Activated CD8-positive, alpha-beta T cell treated with anti-CD3 and anti-CD28 coated beads for 36 hours (primary cell): ENCODE results near the gene TCF7L2. TPM values are rescaled to one million over a fixed set of nuclear protein-coding genes. Genes with fewer than 3 reads are reported as not detected.

Source experiments
- ATAC-seq: fragments of 200-7000 bp; cut with Tn5 transposase; one replicate; pipeline ENCODE4 v1.10.0; 2021; ENCODE audit warnings: mild to moderate bottlenecking, moderate library complexity
- CTCF ChIA-PET: fragments of 350-600 bp; sonication (Branson Sonifier 250); formaldehyde crosslinking; loops from one replicate; lab custom pipeline; 2021; ENCODE audit warnings: antibody characterized with exemption; lab: Charles Lee
- POLR2A ChIA-PET: fragments of 350-600 bp; sonication (Branson Sonifier 250); formaldehyde crosslinking; loops from one replicate; lab custom pipeline; 2021; ENCODE audit warnings: antibody characterized with exemption; lab: Charles Lee
- DNase-seq: peaks from one replicate; pipeline ENCODE4 v3.0.0-alpha.2; 2020
- H3K27ac Mint-ChIP-seq: one replicate; pipeline ENCODE4 v1.8.0; 2021; ENCODE audit warnings: mild to moderate bottlenecking, mixed read lengths
- H3K27me3 Mint-ChIP-seq: one replicate; pipeline ENCODE4 v1.8.0; 2021; ENCODE audit warnings: mixed read lengths
- H3K36me3 Mint-ChIP-seq: one replicate; pipeline ENCODE4 v1.8.0; 2021; ENCODE audit warnings: low read depth, mixed read lengths
- H3K4me1 Mint-ChIP-seq: one replicate; pipeline ENCODE4 v1.8.0; 2021; ENCODE audit warnings: low read depth, mixed read lengths
- H3K4me3 Mint-ChIP-seq: one replicate; pipeline ENCODE4 v1.8.0; 2021; ENCODE audit warnings: mild to moderate bottlenecking, moderate library complexity, mixed read lengths
- H3K9me3 Mint-ChIP-seq: one replicate; pipeline ENCODE4 v1.8.0; 2021; ENCODE audit warnings: mixed read lengths
- CTCF ChIP-seq: fragments of 200-600 bp; IDR thresholded peaks from one replicate; pipeline ENCODE4 v1.8.0; 2022; ENCODE audit warnings: antibody characterized with exemption, mild to moderate bottlenecking
- intact Hi-C: fragments of 100-400 bp; cut with micrococcal nuclease; formaldehyde crosslinking; loops from one replicate; pipeline ENCODE4 v1.10.0; 2022
- total RNA-seq, 2 experiments: library from RNA; stranded (reverse); gene quantifications; one replicate each; pipeline ENCODE4 v1.2.3, GENCODE V29; 2021

TCF7L2 gene
- total RNA-seq, 2 experiments from 2014 or later, result 1.5 to 1.6 TPM

GRCh38 chr10:113127261-113127900 is 177.3 kb downstream of the TCF7L2 start:
- H3K4me1 Mint-ChIP-seq, result peaks cover 4% of the 10 kb centered on the region
- H3K4me3 Mint-ChIP-seq, result no peak overlapping the region
- POLR2A ChIA-PET, result interaction anchor here (0.9 kb wide), 1 partner anchor 8 kb away, joined by 3 read pairs; no protein-coding TSS in a partner anchor
- no peak for ATAC-seq
- no peak overlapping the region for H3K27ac Mint-ChIP-seq
- CTCF ChIA-PET, result interaction anchor here (0.6 to 1.3 kb wide), 10 partner anchors 9 to 636 kb away, joined by 3 read pairs; no protein-coding TSS in a partner anchor
- no peaks in the 10 kb centered on the region for H3K36me3 Mint-ChIP-seq
- no peak for TF ChIP-seq CTCF
- peaks cover 31% of the 10 kb centered on the region for H3K27me3 Mint-ChIP-seq
- H3K9me3 Mint-ChIP-seq, result no peaks in the 10 kb centered on the region
- DNase-seq, result no peak
- intact Hi-C loops, result no loop called here

DNA sequence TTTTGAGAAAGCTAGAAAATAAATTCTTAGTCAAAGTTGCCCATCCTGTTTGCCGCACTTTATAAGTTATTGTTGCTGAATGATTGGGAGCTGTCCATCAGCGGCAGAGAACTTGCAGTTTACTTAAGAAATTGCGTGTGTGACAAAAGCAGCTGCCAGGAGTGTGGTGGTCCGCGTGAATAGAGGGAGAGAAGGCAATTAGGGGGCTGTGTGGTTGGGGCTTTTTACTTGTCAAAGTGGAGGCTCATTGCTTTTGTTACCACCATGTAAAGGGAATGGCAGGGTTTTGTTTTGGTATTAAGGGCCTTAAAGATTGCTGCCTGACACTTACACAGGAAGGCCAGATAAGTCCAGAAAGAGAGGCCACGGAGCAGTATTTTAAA is 177.8 kb downstream of the TCF7L2 start:
- DNase-seq (no peak), ATAC-seq (no peak)
- ChIA-PET CTCF (interaction anchor here (1.0 to 1.3 kb wide), 6 partner anchors 18 to 405 kb away, joined by 3 read pairs; no protein-coding TSS in a partner anchor), POLR2A (interaction anchor here (0.9 kb wide), 1 partner anchor 8 kb away, joined by 3 read pairs; no protein-coding TSS in a partner anchor)
- TF ChIP-seq CTCF, result no peak
- intact Hi-C loops, result no loop called here
- Mint-ChIP-seq H3K36me3 (no peaks in the 10 kb centered on the region), H3K4me3 (no peak overlapping the region), H3K27ac (no peak overlapping the region), H3K4me1 (peaks cover 4% of the 10 kb centered on the region), H3K27me3 (peaks cover 30% of the 10 kb centered on the region), H3K9me3 (no peaks in the 10 kb centered on the region)

DNA sequence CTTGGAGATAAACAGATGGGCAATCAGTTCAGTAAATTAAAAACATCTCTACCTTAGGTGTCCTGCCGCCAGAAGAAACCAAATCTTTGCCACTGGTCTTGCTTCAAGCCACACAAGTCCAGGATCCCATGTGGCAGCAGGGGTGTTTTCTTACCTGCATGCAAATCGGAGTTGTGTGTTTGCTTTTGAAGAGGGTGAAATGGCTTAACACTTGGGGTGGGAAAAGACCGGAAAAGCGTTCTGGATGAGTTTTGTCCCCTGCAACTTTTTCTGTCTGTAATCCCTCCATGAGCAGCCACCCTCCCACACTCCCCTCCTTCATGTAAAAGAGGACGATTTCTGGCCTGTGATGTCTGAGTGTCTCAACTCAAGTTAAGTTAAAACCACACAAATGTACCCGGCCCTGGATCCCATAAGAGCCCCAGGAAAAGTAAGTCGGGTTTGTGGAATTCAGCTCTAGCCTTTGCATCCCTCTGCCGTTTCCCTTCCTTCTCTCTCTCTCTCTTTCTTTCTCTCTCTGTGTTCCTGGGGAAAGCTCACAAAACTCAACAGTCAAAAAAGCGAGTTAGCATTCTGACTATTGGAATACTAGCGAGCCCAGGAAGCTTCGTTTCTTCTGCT is 178.5 kb downstream of the TCF7L2 start:
- Mint-ChIP-seq H3K36me3 (no peaks in the 10 kb centered on the region), H3K27ac (no peak overlapping the region), H3K27me3 (peaks cover 26% of the 10 kb centered on the region), H3K4me3 (no peak overlapping the region), H3K4me1 (peaks cover 4% of the 10 kb centered on the region), H3K9me3 (no peaks in the 10 kb centered on the region)
- POLR2A ChIA-PET, result interaction anchor here (0.6 to 1.0 kb wide), 2 partner anchors 18 to 653 kb away, joined by 3 read pairs; no protein-coding TSS in a partner anchor
- DNase-seq (no peak), ATAC-seq (no peak)
- TF ChIP-seq CTCF, result no peak
- CTCF ChIA-PET, result no interaction called here
- intact Hi-C loops, result no loop called here

DNA sequence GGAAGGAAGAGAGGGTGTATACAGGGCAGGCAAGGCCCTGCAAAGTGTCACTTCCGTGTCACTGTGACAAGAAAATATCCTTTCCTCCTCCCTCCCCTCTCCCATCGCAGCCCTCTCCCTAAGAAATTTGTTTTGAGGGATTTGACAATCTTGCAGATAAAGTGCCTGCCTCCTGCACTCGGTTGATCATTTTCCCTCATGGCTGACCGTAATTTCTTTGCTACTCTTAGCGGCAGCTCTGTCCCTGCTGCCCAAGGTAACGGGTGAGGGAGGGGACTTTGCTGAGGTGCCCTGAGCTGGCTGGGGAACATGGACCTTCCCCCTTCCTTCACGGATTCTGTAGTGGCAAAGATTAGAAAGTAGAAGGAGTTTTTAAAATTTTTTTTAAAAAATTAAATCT is 179.1 kb downstream of the TCF7L2 start:
- Mint-ChIP-seq H3K27me3 (peaks cover 23% of the 10 kb centered on the region), H3K27ac (no peak overlapping the region), H3K4me3 (no peak overlapping the region), H3K36me3 (no peaks in the 10 kb centered on the region), H3K4me1 (peaks cover 4% of the 10 kb centered on the region), H3K9me3 (no peaks in the 10 kb centered on the region)
- TF ChIP-seq CTCF, result no peak
- POLR2A ChIA-PET, result interaction anchor here (1.0 kb wide), 1 partner anchor 17 kb away, joined by 3 read pairs; no protein-coding TSS in a partner anchor
- no peak for DNase-seq
- no peak for ATAC-seq
- intact Hi-C loops, result no loop called here
- CTCF ChIA-PET, result no interaction called here
